KOPT-K1 (cell line): ENCODE results near the gene AOC2.
"Not testable (repeated sequence)": the region's sequence is repeated elsewhere in the genome, so short reads cannot be mapped to it uniquely, and the experiment has no call there.

Experiments used
- H3K27ac ChIP-seq: fragments of 200-600 bp; sonication (generic); 2 replicates; pipeline ENCODE4 v1.5.1; 2016; ENCODE audit warnings: antibody characterized with exemption, mild to moderate bottlenecking, low read depth, low read length; ENCODE audit not compliant: poor library complexity, severe bottlenecking
- H3K36me3 ChIP-seq: fragments of 200-600 bp; sonication (generic); 2 replicates; pipeline ENCODE4 v1.5.1; 2017; ENCODE audit warnings: antibody characterized with exemption, mild to moderate bottlenecking, low read length, moderate library complexity; ENCODE audit not compliant: insufficient read depth
- H3K9me3 ChIP-seq: fragments of 200-600 bp; sonication (generic); 2 replicates; pipeline ENCODE4 v1.5.1; 2017; ENCODE audit warnings: antibody characterized with exemption, low read length, mild to moderate bottlenecking; ENCODE audit not compliant: insufficient read depth, poor library complexity, severe bottlenecking

The AOC2 gene

DNA sequence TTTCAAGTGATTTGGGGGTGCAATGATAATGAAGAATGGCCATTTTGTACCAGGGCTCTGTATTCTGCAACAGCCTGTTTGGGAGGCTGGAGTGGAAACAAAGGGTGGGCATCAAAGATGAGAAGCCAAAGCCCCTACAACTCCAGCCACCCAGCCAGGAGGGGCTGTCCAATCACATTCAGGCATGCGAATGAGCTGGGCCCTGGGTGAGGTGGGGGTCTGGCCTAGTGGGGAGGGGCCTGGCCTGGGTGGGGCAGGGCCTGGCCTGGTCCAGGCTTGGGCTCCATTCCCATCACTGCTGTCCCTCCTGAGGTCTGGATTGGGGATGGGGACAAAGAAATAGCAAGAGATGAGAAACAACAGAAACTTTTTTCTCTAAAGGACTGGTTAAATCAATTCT is 13.0 kb downstream of the AOC2 start:
- Histone ChIP-seq H3K36me3 (no peaks in the 10 kb centered on the region), H3K27ac (no peak overlapping the region), H3K9me3 (no peaks in the 10 kb centered on the region)

DNA sequence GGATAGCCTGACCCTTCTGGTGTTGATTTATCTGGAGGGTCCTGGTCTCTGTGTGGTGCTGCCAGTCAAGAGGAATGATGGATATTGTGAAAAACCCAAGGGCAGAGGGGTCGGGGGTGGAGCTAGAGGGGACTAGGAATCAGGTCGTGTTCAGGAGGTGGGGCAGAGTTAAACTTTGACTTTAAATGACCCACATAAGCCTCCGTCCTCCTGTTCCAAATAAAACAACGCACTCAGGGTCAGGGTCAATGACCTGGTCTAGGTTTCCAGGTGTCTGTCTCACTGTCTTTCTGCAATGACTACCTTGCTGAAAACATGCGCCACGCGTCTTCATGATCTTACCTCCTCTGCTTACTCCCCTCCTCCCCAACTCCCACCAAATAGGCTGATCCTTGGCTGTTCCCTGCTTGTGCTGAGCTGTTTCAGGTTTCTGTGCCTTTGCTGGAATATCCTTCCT is 21.3 kb downstream of the AOC2 start:
- Histone ChIP-seq H3K27ac (no peak overlapping the region), H3K36me3 (no peaks in the 10 kb centered on the region), H3K9me3 (peaks cover 7% of the 10 kb centered on the region)

DNA sequence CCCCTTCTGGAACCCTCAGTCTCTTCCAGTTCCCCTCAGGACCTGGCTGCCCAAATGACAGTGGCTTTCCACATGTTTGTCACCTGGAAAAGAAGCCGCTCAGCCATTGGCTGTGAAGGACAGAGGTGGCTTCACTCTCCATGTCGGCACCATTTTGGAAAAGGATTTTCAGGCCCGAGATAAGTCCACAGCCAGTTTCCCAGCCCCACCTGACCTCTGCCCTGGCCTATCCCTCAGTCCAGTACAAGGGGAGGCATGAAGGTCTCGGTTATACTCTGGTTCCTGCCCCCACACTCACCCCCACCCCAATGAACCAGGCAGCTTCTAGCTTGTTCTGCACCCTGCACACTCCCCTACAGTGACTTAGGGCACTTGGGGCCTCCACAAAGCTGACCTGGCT is 21.8 kb downstream of the AOC2 start:
- peaks cover 13% of the 10 kb centered on the region for H3K9me3 ChIP-seq
- H3K36me3 ChIP-seq: no peaks in the 10 kb centered on the region

GRCh38 chr17:42866631-42867575 is 22.5 kb downstream of the AOC2 start:
- no peak overlapping the region for H3K27ac ChIP-seq
- peaks cover 16% of the 10 kb centered on the region for H3K9me3 ChIP-seq
- no peaks in the 10 kb centered on the region for H3K36me3 ChIP-seq

More for the DNA sequence above, 21.8 kb downstream of the AOC2 start:
- H3K27ac ChIP-seq: no peak overlapping the region

DNA sequence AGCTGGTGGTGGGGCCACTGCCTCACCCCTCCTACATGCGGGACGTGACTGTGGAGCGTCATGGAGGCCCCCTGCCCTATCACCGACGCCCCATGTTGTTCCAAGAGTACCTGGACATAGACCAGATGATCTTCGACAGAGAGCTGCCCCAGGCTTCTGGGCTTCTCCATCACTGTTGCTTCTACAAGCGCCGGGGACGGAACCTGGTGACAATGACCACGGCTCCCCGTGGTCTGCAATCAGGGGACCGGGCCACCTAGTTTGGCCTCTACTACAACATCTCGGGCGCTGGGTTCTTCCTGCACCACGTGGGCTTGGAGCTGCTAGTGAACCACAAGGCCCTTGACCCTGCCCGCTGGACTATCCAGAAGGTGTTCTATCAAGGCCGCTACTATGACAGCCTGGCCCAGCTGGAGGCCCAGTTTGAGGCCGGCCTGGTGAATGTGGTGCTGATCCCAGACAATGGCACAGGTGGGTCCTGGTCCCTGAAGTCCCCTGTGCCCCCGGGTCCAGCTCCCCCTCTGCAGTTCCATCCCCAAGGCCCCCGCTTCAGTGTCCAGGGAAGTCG is 23.4 kb downstream of the AOC2 start:
- H3K36me3 ChIP-seq, H3K27ac ChIP-seq: not testable (repeated sequence)
- H3K9me3 ChIP-seq: peaks cover 16% of the 10 kb centered on the region

GRCh38 chr17:42868338-42868737 is 24.0 kb downstream of the AOC2 start:
- Histone ChIP-seq H3K9me3 (peaks cover 16% of the 10 kb centered on the region), H3K27ac (no peak overlapping the region), H3K36me3 (no peaks in the 10 kb centered on the region)

- Histone ChIP-seq H3K27ac (no peak overlapping the region), H3K36me3 (no peaks in the 10 kb centered on the region), H3K9me3 (peaks cover 16% of the 10 kb centered on the region)
These were observed 27.3 kb downstream of the AOC2 start for GRCh38 chr17:42871647-42872046.

DNA sequence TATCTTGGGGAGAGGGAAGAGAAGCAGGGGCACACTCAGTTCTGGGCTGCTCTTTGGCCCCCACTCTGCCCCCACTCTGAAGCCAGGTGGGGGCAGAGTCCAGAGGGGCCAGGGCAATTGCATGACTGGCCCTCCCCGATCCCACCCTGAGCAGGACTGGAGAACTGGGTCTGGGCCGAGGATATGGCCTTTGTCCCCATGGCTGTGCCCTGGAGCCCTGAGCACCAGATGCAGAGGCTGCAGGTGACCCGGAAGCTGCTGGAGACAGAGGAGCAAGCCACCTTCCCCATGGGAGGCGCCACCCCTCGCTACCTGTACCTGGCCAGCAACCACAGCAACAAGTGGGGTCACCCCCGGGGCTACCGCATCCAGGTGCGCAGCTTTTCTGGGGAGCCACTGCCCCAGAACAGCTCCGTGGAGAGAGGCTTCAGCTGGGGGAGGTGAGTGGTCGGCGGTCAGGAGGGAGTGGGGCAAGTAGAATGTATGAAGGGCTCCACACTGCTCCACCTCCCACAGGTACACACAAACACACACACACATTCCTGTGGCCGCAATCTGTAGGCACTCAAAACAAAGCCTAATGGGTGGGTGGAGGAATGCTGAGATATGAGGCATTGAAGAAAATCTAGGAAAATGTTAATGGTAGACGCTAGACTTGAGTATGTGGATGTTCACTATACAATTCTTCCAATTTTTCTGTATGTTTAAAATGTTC is 28.0 kb downstream of the AOC2 start:
- H3K36me3 ChIP-seq: no peaks in the 10 kb centered on the region
- peaks cover 16% of the 10 kb centered on the region for H3K9me3 ChIP-seq
- H3K27ac ChIP-seq: no peak overlapping the region

GRCh38 chr17:42873315-42873714 is 28.9 kb downstream of the AOC2 start:
- Histone ChIP-seq H3K27ac (no peak overlapping the region), H3K36me3 (no peaks in the 10 kb centered on the region), H3K9me3 (peaks cover 16% of the 10 kb centered on the region)

- H3K36me3 ChIP-seq, H3K27ac ChIP-seq: not testable (repeated sequence)
- peaks cover 16% of the 10 kb centered on the region for H3K9me3 ChIP-seq
These were observed 29.7 kb downstream of the AOC2 start for GRCh38 chr17:42873932-42874695.

- H3K9me3 ChIP-seq: no peaks in the 10 kb centered on the region
- no peak overlapping the region for H3K27ac ChIP-seq
- H3K36me3 ChIP-seq: no peaks in the 10 kb centered on the region
These were observed 32.7 kb downstream of the AOC2 start for GRCh38 chr17:42877037-42877436.

GRCh38 chr17:42878123-42878880 is 33.9 kb downstream of the AOC2 start:
- Histone ChIP-seq H3K36me3 (no peaks in the 10 kb centered on the region), H3K9me3 (no peaks in the 10 kb centered on the region), H3K27ac (no peak overlapping the region)

- H3K9me3 ChIP-seq: no peaks in the 10 kb centered on the region
- no peaks in the 10 kb centered on the region for H3K36me3 ChIP-seq
- H3K27ac ChIP-seq: no peak overlapping the region
These were observed 34.7 kb downstream of the AOC2 start for GRCh38 chr17:42878924-42879595.

- no peaks in the 10 kb centered on the region for H3K36me3 ChIP-seq
- no peak overlapping the region for H3K27ac ChIP-seq
- no peaks in the 10 kb centered on the region for H3K9me3 ChIP-seq
These were observed 35.2 kb downstream of the AOC2 start for GRCh38 chr17:42879596-42879985.
